ENCODE measurements around the gene ESM1. TPM values are rescaled to one million over a fixed set of nuclear protein-coding genes. Genes with fewer than 3 reads are reported as not detected.

Gene ESM1
- total RNA-seq, 1 donor from 2014 or later: 0.48 TPM

- intact Hi-C loops (cut with micrococcal nuclease): loop anchor here (10.0 kb wide), 1 partner anchor 83 kb away; no protein-coding TSS in a partner anchor
Measured at GRCh38 chr5:54988218-54988617, 2.8 kb upstream of the ESM1 start.

GRCh38 chr5:54986269-54986654, 869 bp upstream of the ESM1 start:
- intact Hi-C loops (cut with micrococcal nuclease): loop anchor here (10.0 kb wide), 1 partner anchor 81 kb away; no protein-coding TSS in a partner anchor

GRCh38 chr5:54981928-54982327, 3.5 kb downstream of the ESM1 start:
- intact Hi-C loops (cut with micrococcal nuclease): loop anchor here (10.0 kb wide), 1 partner anchor 77 kb away; no protein-coding TSS in a partner anchor

- intact Hi-C loops (cut with micrococcal nuclease): no loop called here
Measured at GRCh38 chr5:54975701-54976100, 9.7 kb downstream of the ESM1 start.

- intact Hi-C loops (cut with micrococcal nuclease): no loop called here
Measured at GRCh38 chr5:54969856-54970828, 15.3 kb downstream of the ESM1 start.

GRCh38 chr5:54969242-54969641, 16.2 kb downstream of the ESM1 start:
- intact Hi-C loops (cut with micrococcal nuclease): no loop called here

- intact Hi-C loops (cut with micrococcal nuclease): no loop called here
Measured at GRCh38 chr5:54965806-54966205, 19.6 kb downstream of the ESM1 start.

GRCh38 chr5:54964405-54964804, 21.0 kb downstream of the ESM1 start:
- intact Hi-C loops (cut with micrococcal nuclease): no loop called here

GRCh38 chr5:54959673-54960418, 25.5 kb downstream of the ESM1 start:
- intact Hi-C loops (cut with micrococcal nuclease): no loop called here

GRCh38 chr5:54956922-54957321, 28.5 kb downstream of the ESM1 start:
- intact Hi-C loops (cut with micrococcal nuclease): no loop called here

GRCh38 chr5:54947187-54947586, 38.2 kb downstream of the ESM1 start:
- intact Hi-C loops (cut with micrococcal nuclease): no loop called here

- intact Hi-C loops (cut with micrococcal nuclease): no loop called here
Measured at GRCh38 chr5:54946306-54946819, 39.0 kb downstream of the ESM1 start.

GRCh38 chr5:54944364-54944763, 41.0 kb downstream of the ESM1 start:
- intact Hi-C loops (cut with micrococcal nuclease): loop anchor here (1.0 kb wide), 4 partner anchors 38 to 202 kb away; partner anchors contain the start of gene GZMA

- intact Hi-C loops (cut with micrococcal nuclease): no loop called here
Measured at GRCh38 chr5:54942064-54942778, 43.2 kb downstream of the ESM1 start.

GRCh38 chr5:54936201-54936600, 49.2 kb downstream of the ESM1 start:
- intact Hi-C loops (cut with micrococcal nuclease): no loop called here

- intact Hi-C loops (cut with micrococcal nuclease): no loop called here
Measured at GRCh38 chr5:54932789-54933188, 52.6 kb downstream of the ESM1 start.

- intact Hi-C loops (cut with micrococcal nuclease): no loop called here
Measured at GRCh38 chr5:54930736-54931135, 54.7 kb downstream of the ESM1 start.

Measured in T-helper 2 cell treated with Interferon-gamma antibody and Interleukin-4, amounts not matched to agents 100 ng/mL and 5 ng/mL, for 36 hours (primary cell).